ENCODE results near the gene PRSS56. TPM values are rescaled to one million over a fixed set of nuclear protein-coding genes. Genes with fewer than 3 reads are reported as not detected.

Gene PRSS56
- total RNA-seq, 1 experiment from 2014 or later, result not detected

DNA sequence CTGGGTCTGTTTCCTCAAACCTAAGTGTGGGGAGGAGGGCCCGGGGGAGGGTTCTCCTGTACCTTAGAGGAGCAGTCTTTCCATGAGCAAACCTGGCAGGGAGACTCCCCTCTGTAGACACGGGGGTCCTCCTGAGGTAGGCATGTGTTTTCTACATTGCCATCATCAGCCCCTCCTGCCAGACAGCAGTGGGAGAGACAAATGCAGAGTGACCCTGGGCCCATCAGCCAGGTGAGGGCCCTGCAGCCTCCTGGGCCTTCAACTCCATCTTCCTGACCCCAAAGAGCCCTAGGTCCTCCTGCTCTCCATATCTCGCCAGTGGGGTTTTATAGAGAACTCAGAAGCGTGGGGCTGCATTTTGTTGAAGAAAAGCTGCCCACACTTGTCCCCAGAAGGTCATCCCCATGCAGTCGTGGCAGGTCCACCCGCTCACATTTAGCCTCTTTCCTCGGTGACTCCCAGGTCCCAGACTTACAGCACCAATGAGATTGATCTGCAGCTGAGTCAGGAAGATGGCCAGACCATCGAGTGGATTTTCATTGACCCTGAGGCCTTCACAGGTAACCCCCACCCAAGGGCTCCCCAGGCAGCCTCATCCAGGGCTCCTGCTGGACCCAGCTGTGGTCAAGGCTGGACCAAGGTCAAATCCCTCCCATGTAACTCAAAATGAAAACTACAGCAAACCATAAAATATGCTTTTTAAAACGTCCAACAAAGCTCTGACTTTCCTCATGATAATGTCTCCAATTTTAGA, 21.9 kb downstream of the PRSS56 start:
- ChIA-PET CTCF (no interaction called here), POLR2A (no interaction called here)
- no peaks in the 10 kb centered on the region for H3K27me3 Mint-ChIP-seq (ENCODE audit: insufficient read depth, unreplicated experiment)
- TF ChIP-seq CTCF (IDR thresholded peaks at IDR 0.05; ENCODE audit: insufficient read depth in 1 of 2, low read depth in 1 of 2, low read length in 1 of 2, severe bottlenecking in 1 of 2, unreplicated experiment in 1 of 2), result no peak
- intact Hi-C loops (cut with micrococcal nuclease; ENCODE audit: unreplicated experiment), result no loop called here
- Histone ChIP-seq H3K36me3 (ENCODE audit: control insufficient read depth, insufficient read depth, low read length) (no peaks in the 10 kb centered on the region), H3K4me1 (no peaks in the 10 kb centered on the region), H3K4me3 (ENCODE audit: low read depth, low read length) (no peak overlapping the region), H3K27me3 (replicated peaks; ENCODE audit: control insufficient read depth, insufficient read depth, low read length) (no peaks in the 10 kb centered on the region), H3K9me3 (no peaks in the 10 kb centered on the region)
- H3K9me3 Mint-ChIP-seq (ENCODE audit: unreplicated experiment), result no peaks in the 10 kb centered on the region
- H3K27ac Mint-ChIP-seq (ENCODE audit: unreplicated experiment), result no peak overlapping the region
- H3K4me1 Mint-ChIP-seq (ENCODE audit: low read depth, unreplicated experiment), result no peaks in the 10 kb centered on the region
- DNase-seq, result no peak
- BruUV-seq (replicated peaks), result no TSS peak
- H3K4me3 Mint-ChIP-seq (ENCODE audit: unreplicated experiment), result no peak overlapping the region
- H3K36me3 Mint-ChIP-seq (ENCODE audit: insufficient read depth, unreplicated experiment), result peaks cover 14% of the 10 kb centered on the region

DNA sequence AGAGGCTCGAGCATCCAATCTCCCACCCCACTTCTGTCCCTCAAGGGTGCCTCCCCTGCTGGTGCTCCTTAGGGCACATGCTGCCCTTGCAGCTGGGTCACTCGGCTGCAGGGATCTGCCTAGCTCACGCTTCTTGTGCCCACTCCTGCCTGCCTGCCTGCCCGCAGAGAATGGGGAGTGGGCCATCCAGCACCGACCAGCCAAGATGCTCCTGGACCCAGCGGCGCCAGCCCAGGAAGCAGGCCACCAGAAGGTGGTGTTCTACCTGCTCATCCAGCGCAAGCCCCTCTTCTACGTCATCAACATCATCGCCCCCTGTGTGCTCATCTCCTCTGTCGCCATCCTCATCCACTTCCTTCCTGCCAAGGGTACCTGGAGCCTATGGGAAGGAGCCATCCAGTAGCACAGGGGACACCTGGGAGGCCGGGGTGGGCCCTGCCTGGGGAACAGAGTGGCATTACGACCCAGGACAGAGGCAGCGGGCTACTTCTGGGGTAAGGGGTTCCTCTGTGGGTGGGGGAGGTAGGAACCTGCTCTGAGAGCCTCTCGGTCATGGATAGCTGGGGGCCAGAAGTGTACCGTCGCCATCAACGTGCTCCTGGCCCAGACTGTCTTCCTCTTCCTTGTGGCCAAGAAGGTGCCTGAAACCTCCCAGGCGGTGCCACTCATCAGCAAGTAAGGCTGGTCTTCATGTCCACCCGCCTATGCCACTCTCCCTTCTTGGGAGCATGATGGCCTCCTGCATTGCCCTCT, 22.7 kb downstream of the PRSS56 start:
- no peaks in the 10 kb centered on the region for H3K27me3 Mint-ChIP-seq (ENCODE audit: insufficient read depth, unreplicated experiment)
- Histone ChIP-seq H3K27me3 (replicated peaks; ENCODE audit: control insufficient read depth, insufficient read depth, low read length) (no peaks in the 10 kb centered on the region), H3K4me3 (ENCODE audit: low read depth, low read length) (no peak overlapping the region), H3K9me3 (no peaks in the 10 kb centered on the region), H3K4me1 (no peaks in the 10 kb centered on the region), H3K36me3 (ENCODE audit: control insufficient read depth, insufficient read depth, low read length) (no peaks in the 10 kb centered on the region)
- ChIA-PET POLR2A (no interaction called here), CTCF (no interaction called here)
- no peak overlapping the region for H3K4me3 Mint-ChIP-seq (ENCODE audit: unreplicated experiment)
- no peaks in the 10 kb centered on the region for H3K9me3 Mint-ChIP-seq (ENCODE audit: unreplicated experiment)
- H3K36me3 Mint-ChIP-seq (ENCODE audit: insufficient read depth, unreplicated experiment), result peaks cover 14% of the 10 kb centered on the region
- no TSS peak for BruUV-seq (replicated peaks)
- no peak overlapping the region for H3K27ac Mint-ChIP-seq (ENCODE audit: unreplicated experiment)
- no peak for DNase-seq
- intact Hi-C loops (cut with micrococcal nuclease; ENCODE audit: unreplicated experiment), result no loop called here
- no peaks in the 10 kb centered on the region for H3K4me1 Mint-ChIP-seq (ENCODE audit: low read depth, unreplicated experiment)
- no peak for TF ChIP-seq CTCF (IDR thresholded peaks at IDR 0.05; ENCODE audit: insufficient read depth in 1 of 2, low read depth in 1 of 2, low read length in 1 of 2, severe bottlenecking in 1 of 2, unreplicated experiment in 1 of 2)

- CTCF ChIA-PET, result no interaction called here
- no peak for DNase-seq
- no peaks in the 10 kb centered on the region for H3K27me3 ChIP-seq (replicated peaks; ENCODE audit: control insufficient read depth, insufficient read depth, low read length)
- intact Hi-C loops (cut with micrococcal nuclease; ENCODE audit: unreplicated experiment), result no loop called here
- no peak for TF ChIP-seq CTCF (IDR thresholded peaks at IDR 0.05; ENCODE audit: insufficient read depth in 1 of 2, low read depth in 1 of 2, low read length in 1 of 2, severe bottlenecking in 1 of 2, unreplicated experiment in 1 of 2)
- no TSS peak for BruUV-seq (replicated peaks)
- no peaks in the 10 kb centered on the region for H3K36me3 ChIP-seq (ENCODE audit: control insufficient read depth, insufficient read depth, low read length)
- no peaks in the 10 kb centered on the region for H3K4me1 ChIP-seq
- no peaks in the 10 kb centered on the region for H3K4me1 Mint-ChIP-seq (ENCODE audit: low read depth, unreplicated experiment)
- H3K9me3 Mint-ChIP-seq (ENCODE audit: unreplicated experiment), result no peaks in the 10 kb centered on the region
- H3K4me3 ChIP-seq (ENCODE audit: low read depth, low read length), result no peak overlapping the region
- no peak overlapping the region for H3K27ac Mint-ChIP-seq (ENCODE audit: unreplicated experiment)
- no peak overlapping the region for H3K4me3 Mint-ChIP-seq (ENCODE audit: unreplicated experiment)
- H3K36me3 Mint-ChIP-seq (ENCODE audit: insufficient read depth, unreplicated experiment), result peaks cover 19% of the 10 kb centered on the region
- H3K9me3 ChIP-seq, result no peaks in the 10 kb centered on the region
- H3K27me3 Mint-ChIP-seq (ENCODE audit: insufficient read depth, unreplicated experiment), result no peaks in the 10 kb centered on the region
- POLR2A ChIA-PET, result no interaction called here
Measured at GRCh38 chr2:232543491-232543890, 23.3 kb downstream of the PRSS56 start.

All from Caco-2 (cell line).